Measurements from ENCODE around the gene SOCS7. TPM values are rescaled to one million over a fixed set of nuclear protein-coding genes. Genes with fewer than 3 reads are reported as not detected.
"Not testable (repeated sequence)": the region's sequence is repeated elsewhere in the genome, so short reads cannot be mapped to it uniquely, and the experiment has no call there.

Gene SOCS7
- total and polyA plus RNA-seq, 8 donors: 5.5 to 24.0 (median 17.5) TPM

- 72 to 80% methylated on average over 10 of the region's 10 CpGs for WGBS, 2 donors
- no peak for FAIRE-seq
- no peak for ATAC-seq
- Histone ChIP-seq H3K27ac (no peak overlapping the region), H3K9me3 (no peaks in the 10 kb centered on the region), H3K27me3 (no peaks in the 10 kb centered on the region), H3K4me1 (peaks cover 0 to 6% (median 5%) of the 10 kb centered on the region in 3 donors), H3K36me3 (no peaks in the 10 kb centered on the region), H3K4me3 (no peak overlapping the region)
- intact Hi-C loops (cut with DNase I): no loop called here
- no peak for TF ChIP-seq CTCF (IDR thresholded peaks at IDR 0.05)
- no peak for DNase-seq
Measured at GRCh38 chr17:38431346-38432145, 79.9 kb downstream of the SOCS7 start.

- WGBS, 2 donors: 82 to 87% methylated on average over 20 to 21 of the region's 21 CpGs
Measured at GRCh38 chr17:38434178-38434665, 82.6 kb downstream of the SOCS7 start.

GRCh38 chr17:38435795-38436194, 84.2 kb downstream of the SOCS7 start:
- no peak overlapping the region for H3K27ac ChIP-seq
- no peak overlapping the region for H3K4me3 ChIP-seq
- no peaks in the 10 kb centered on the region for H3K27me3 ChIP-seq
- H3K9me3 ChIP-seq: no peaks in the 10 kb centered on the region
- no peak for DNase-seq
- no peaks in the 10 kb centered on the region for H3K4me1 ChIP-seq
- WGBS, 2 donors: 74 to 75% methylated on average over 9 of the region's 9 CpGs
- no peak for FAIRE-seq
- no peak for TF ChIP-seq CTCF (IDR thresholded peaks at IDR 0.05)
- H3K36me3 ChIP-seq: no peaks in the 10 kb centered on the region
- intact Hi-C loops (cut with DNase I): loop anchor here in 1 of 3 donors (5.0 kb wide), 1 partner anchor 42 kb away; no protein-coding TSS in a partner anchor
- ATAC-seq: no peak

More at GRCh38 chr17:38434178-38434665, 82.6 kb downstream of the SOCS7 start:
- FAIRE-seq: no peak
- no peak for DNase-seq
- Histone ChIP-seq H3K9me3 (no peaks in the 10 kb centered on the region), H3K36me3 (no peaks in the 10 kb centered on the region), H3K27ac (no peak overlapping the region), H3K4me3 (no peak overlapping the region), H3K4me1 (no peaks in the 10 kb centered on the region), H3K27me3 (no peaks in the 10 kb centered on the region)
- no peak for TF ChIP-seq CTCF (IDR thresholded peaks at IDR 0.05)
- intact Hi-C loops (cut with DNase I): no loop called here
- ATAC-seq: no peak

- no peak overlapping the region for H3K27ac ChIP-seq
- no peak for TF ChIP-seq CTCF (IDR thresholded peaks at IDR 0.05)
- H3K36me3 ChIP-seq: no peaks in the 10 kb centered on the region
- 60 to 75% methylated on average over 11 of the region's 11 CpGs for WGBS, 2 donors
- FAIRE-seq: no peak
- no peak overlapping the region for H3K4me3 ChIP-seq
- no peaks in the 10 kb centered on the region for H3K27me3 ChIP-seq
- no peak for DNase-seq
- no peak for ATAC-seq
- no peaks in the 10 kb centered on the region for H3K9me3 ChIP-seq
- no peaks in the 10 kb centered on the region for H3K4me1 ChIP-seq
- intact Hi-C loops (cut with DNase I): loop anchor here in 1 of 3 donors (5.0 kb wide), 1 partner anchor 41 kb away; no protein-coding TSS in a partner anchor
Measured at GRCh38 chr17:38436386-38436785, 84.7 kb downstream of the SOCS7 start.

- not testable (repeated sequence) for DNase-seq, ATAC-seq, H3K4me3 ChIP-seq, H3K27ac ChIP-seq, H3K4me1 ChIP-seq, FAIRE-seq, H3K9me3 ChIP-seq, H3K36me3 ChIP-seq, H3K27me3 ChIP-seq
- intact Hi-C loops (cut with DNase I): loop anchor here in 1 of 3 donors (5.0 kb wide), 1 partner anchor 40 kb away; no protein-coding TSS in a partner anchor
- WGBS, 2 donors: 81 to 83% methylated on average over 1 of the region's 1 CpG
Measured at GRCh38 chr17:38437313-38437712, 85.7 kb downstream of the SOCS7 start.
